K562 (cell line): Measurements from ENCODE around the gene IFITM2. TPM values are rescaled to one million over a fixed set of nuclear protein-coding genes. Genes with fewer than 3 reads are reported as not detected.

Experiments
- CHD2 ChIP-seq: IDR thresholded peaks from 2 replicates; pipeline ENCODE4 v1.6.1; 2011; ENCODE audit warnings: low read depth, low read length
- MGA ChIP-seq: fragments of 450-650 bp; IDR thresholded peaks from 2 replicates; pipeline ENCODE4 v1.6.1; 2016; ENCODE audit warnings: mild to moderate bottlenecking, moderate library complexity
- MTA3 ChIP-seq: fragments of 450-650 bp; formaldehyde crosslinking; IDR thresholded peaks from 2 replicates; pipeline ENCODE4 v1.6.1; 2017; ENCODE audit warnings: mild to moderate bottlenecking, borderline replicate concordance
- NCOA4 ChIP-seq: fragments of 450-650 bp; IDR thresholded peaks from 2 replicates; pipeline ENCODE4 v1.6.1; 2018; ENCODE audit warnings: mild to moderate bottlenecking; ENCODE audit not compliant: partially characterized antibody
- WHSC1 ChIP-seq: IDR thresholded peaks from one replicate; pipeline ENCODE4 v1.6.1; 2012; ENCODE audit warnings: low read length, control low read depth, inconsistent platforms
- ZNF133 ChIP-seq: fragments of 250-450 bp; sonication (Bioruptor Pico); IDR thresholded peaks from 2 replicates; pipeline ENCODE4 v1.4.0; 2020; ENCODE audit warnings: mild to moderate bottlenecking
- ZNF311 ChIP-seq: fragments of 250-450 bp; sonication (Bioruptor Pico); IDR thresholded peaks from 2 replicates; pipeline ENCODE4 v1.4.0; 2020; ENCODE audit warnings: mild to moderate bottlenecking, moderate library complexity
- ZNF589 ChIP-seq: fragments of 200-800 bp; sonication (Bioruptor generic); IDR thresholded peaks from 2 replicates; pipeline ENCODE4 v1.6.1; 2016; ENCODE audit warnings: low read depth, missing genetic modification characterization, missing compliant biosample characterization
- ZNF644 ChIP-seq: fragments of 200-800 bp; sonication (Bioruptor generic); IDR thresholded peaks from 2 replicates; pipeline ENCODE4 v1.6.1; 2016; ENCODE audit warnings: low read depth, missing genetic modification characterization, missing compliant biosample characterization
- polyA plus RNA-seq, 8 experiments: library from polyadenylated mRNA; depleted of rRNA in 4 of 8; stranded (reverse) in 5 of 8; unstranded in 3 of 8; fragments of >200 nt; fragmentation: Nextera tagmentation in 2 of 8; fragmentation: Illumina TruSeq in 1 of 8; extraction: Ambion mirVana in 2 of 8; extraction: Trizol in 1 of 8; gene quantifications; 2 replicates each; pipeline versions ENCODE4 v1.2.1 to v1.2.3, GENCODE V29; 2011 to 2014; ENCODE audit warnings: inconsistent platforms in 1 of 8, missing spikeins in 1 of 8
- total RNA-seq, 7 experiments: library from RNA; depleted of rRNA in 6 of 7; stranded (reverse); fragments of >200 nt in 6 of 7; fragmentation: Illumina TruSeq in 2 of 7; extraction: Trizol in 2 of 7; gene quantifications; 2 replicates each; pipeline versions ENCODE4 v1.2.1 to v1.2.3, GENCODE V29; 2011 to 2021; ENCODE audit warnings: low replicate concordance in 1 of 7
- TF ChIP-seq, protein P1 (sequence below): fragments of 450-650 bp; formaldehyde crosslinking; IDR thresholded peaks from 2 replicates; pipeline ENCODE4 v1.4.0; 2022; ENCODE audit warnings: missing genetic modification characterization
- TF ChIP-seq, protein P2 (sequence below): fragments of 250-450 bp; sonication (Bioruptor Pico); IDR thresholded peaks from 2 replicates; pipeline ENCODE4 v1.4.0; 2020; ENCODE audit warnings: mild to moderate bottlenecking, moderate library complexity

IFITM2 gene
- total and polyA plus RNA-seq, 9 of the 15 experiments (the other 6 are each of a cell fraction or from before 2014, with no cell fraction given) = 52.8 to 4,872 (median 356) TPM

DNA sequence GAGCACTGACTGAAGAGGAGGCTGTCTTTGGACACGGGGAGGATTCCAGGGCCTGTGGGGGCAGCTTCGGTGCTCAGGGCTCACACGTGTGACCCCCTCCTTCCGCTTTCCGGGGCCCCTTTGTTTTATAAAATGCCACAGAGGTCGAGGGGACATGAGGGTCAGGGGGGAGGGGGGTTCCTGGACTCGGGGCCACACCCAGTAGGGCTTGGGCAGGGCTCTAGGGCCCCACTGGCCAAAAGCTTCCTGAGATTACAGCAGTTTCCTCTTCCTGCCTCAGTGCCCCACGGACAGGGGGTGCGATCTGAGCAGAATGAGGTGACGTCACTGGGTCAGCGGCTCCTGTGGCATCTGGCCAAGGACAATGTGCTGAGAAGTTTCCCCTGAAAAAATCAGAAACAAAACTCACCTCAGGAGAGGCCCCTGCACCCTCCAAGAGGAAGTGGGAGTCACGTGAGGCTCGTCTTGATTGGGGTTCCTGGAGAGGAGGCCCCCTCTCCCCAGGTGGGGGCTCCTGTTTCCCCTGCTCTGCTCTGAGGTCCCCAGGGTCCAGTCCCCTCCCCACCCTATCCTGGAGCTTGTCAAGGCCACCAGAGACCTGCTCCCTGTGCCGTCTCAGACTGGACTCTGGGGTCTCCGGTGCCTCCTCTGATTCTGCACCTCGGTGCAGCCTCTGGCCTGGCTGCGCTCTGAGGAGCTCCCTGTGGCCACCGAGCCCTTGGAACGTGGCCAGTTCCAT lies 19.4 kb downstream of the IFITM2 start (continued):
- TF ChIP-seq, protein P1, sequence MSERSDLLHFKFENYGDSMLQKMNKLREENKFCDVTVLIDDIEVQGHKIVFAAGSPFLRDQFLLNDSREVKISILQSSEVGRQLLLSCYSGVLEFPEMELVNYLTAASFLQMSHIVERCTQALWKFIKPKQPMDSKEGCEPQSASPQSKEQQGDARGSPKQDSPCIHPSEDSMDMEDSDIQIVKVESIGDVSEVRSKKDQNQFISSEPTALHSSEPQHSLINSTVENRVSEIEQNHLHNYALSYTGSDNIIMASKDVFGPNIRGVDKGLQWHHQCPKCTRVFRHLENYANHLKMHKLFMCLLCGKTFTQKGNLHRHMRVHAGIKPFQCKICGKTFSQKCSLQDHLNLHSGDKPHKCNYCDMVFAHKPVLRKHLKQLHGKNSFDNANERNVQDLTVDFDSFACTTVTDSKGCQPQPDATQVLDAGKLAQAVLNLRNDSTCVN = no peak
- TF ChIP-seq NCOA4 (no peak), ZNF133 (CRISPR knock-in tag) (no peak), ZNF644 (tag) (0 out of 2 replicates have a peak, but pooled peaks have one; percentile 51), MGA (peak; percentile 93), ZNF589 (peak; percentile 67), WHSC1 (no peak), MTA3 (peak; percentile 77), ZNF311 (CRISPR knock-in tag) (peak; percentile 72; the same call in 1 of the 2 replicates), CHD2 (no peak)
- TF ChIP-seq, protein P2, sequence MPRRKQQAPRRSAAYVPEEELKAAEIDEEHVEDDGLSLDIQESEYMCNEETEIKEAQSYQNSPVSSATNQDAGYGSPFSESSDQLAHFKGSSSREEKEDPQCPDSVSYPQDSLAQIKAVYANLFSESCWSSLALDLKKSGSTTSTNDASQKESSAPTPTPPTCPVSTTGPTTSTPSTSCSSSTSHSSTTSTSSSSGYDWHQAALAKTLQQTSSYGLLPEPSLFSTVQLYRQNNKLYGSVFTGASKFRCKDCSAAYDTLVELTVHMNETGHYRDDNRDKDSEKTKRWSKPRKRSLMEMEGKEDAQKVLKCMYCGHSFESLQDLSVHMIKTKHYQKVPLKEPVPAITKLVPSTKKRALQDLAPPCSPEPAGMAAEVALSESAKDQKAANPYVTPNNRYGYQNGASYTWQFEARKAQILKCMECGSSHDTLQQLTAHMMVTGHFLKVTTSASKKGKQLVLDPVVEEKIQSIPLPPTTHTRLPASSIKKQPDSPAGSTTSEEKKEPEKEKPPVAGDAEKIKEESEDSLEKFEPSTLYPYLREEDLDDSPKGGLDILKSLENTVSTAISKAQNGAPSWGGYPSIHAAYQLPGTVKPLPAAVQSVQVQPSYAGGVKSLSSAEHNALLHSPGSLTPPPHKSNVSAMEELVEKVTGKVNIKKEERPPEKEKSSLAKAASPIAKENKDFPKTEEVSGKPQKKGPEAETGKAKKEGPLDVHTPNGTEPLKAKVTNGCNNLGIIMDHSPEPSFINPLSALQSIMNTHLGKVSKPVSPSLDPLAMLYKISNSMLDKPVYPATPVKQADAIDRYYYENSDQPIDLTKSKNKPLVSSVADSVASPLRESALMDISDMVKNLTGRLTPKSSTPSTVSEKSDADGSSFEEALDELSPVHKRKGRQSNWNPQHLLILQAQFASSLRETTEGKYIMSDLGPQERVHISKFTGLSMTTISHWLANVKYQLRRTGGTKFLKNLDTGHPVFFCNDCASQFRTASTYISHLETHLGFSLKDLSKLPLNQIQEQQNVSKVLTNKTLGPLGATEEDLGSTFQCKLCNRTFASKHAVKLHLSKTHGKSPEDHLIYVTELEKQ = no peak; the same call in 1 of the 2 replicates
